HepG2 (cell line): ENCODE measurements around the gene EPB41. TPM values are rescaled to one million over a fixed set of nuclear protein-coding genes. Genes with fewer than 3 reads are reported as not detected.

ENCODE experiments used
- ATAC-seq: fragments of 200-7000 bp; cut with Tn5 transposase; 3 replicates; pipeline ENCODE4 v1.9.1; 2020; ENCODE audit warnings: mild to moderate bottlenecking, moderate library complexity
- BruUV-seq: library from RNA; stranded (reverse); fragments of 400-500 nt; replicated peaks from 2 replicates; lab custom pipeline; 2021; lab: Mats Ljungman, UMichigan
- CTCF ChIA-PET: fragments of 300-600 bp; formaldehyde crosslinking; extraction: SDS; loops from one replicate; lab custom pipeline; 2021; ENCODE audit warnings: low total read pairs, inconsistent platforms, low intra/inter-chr PET ratio; lab: Yijun Ruan, JAX
- POLR2A ChIA-PET: fragments of 350-600 bp; sonication (Branson Sonifier 250); formaldehyde crosslinking; loops from one replicate; lab custom pipeline; 2020; ENCODE audit warnings: antibody characterized with exemption, inconsistent platforms; lab: Yijun Ruan, JAX
- DNase-seq: peaks from one replicate; pipeline ENCODE4 v3.0.0-alpha.2; 2015; ENCODE audit warnings: low spot score
- FAIRE-seq: peaks from 3 replicates; lab custom pipeline; 2011; peaks lifted over from hg19 to GRCh38; lab: Jason Lieb, UNC
- H2AFZ ChIP-seq: one replicate; pipeline ENCODE4 v1.6.1; 2011; ENCODE audit warnings: low read length, inconsistent platforms
- H3K27ac ChIP-seq: fragments of 300-600 bp; 3 replicates; pipeline ENCODE4 v1.8.0; 2011; ENCODE audit warnings: mixed run types, mild to moderate bottlenecking, mixed read lengths, low read length, inconsistent platforms; ENCODE audit not compliant: insufficient read depth; ENCODE audit errors: extremely low read length
- H3K27me3 ChIP-seq, 2 experiments: fragments of 200-600 bp in 1 of 2; 2 replicates in 1 of 2; 3 replicates in 1 of 2; pipeline versions ENCODE4 v1.6.0 to v1.8.0; 2011; ENCODE audit warnings: low read length in 2 of 2, mild to moderate bottlenecking in 2 of 2, moderate library complexity in 2 of 2, inconsistent platforms in 1 of 2; ENCODE audit not compliant: insufficient read depth in 2 of 2, control insufficient read depth in 1 of 2
- H3K36me3 ChIP-seq, 2 experiments: fragments of 200-600 bp in 1 of 2; replicated peaks in 1 of 2; 2 replicates in 1 of 2; 3 replicates in 1 of 2; pipeline versions ENCODE4 v1.5.1 to v1.8.0; 2011; ENCODE audit warnings: low read length in 2 of 2, inconsistent platforms in 1 of 2; ENCODE audit not compliant: insufficient read depth in 2 of 2, control insufficient read depth in 1 of 2
- H3K4me1 ChIP-seq: 2 replicates; pipeline ENCODE4 v1.5.1; 2012; ENCODE audit warnings: low read length, inconsistent platforms; ENCODE audit not compliant: insufficient read depth
- H3K4me2 ChIP-seq: 2 replicates; pipeline ENCODE4 v1.6.0; 2011; ENCODE audit warnings: low read depth, low read length, inconsistent platforms
- H3K4me3 ChIP-seq, 3 experiments: fragments of 200-600 bp in 1 of 3; sonication (generic), shearing (Covaris generic) in 1 of 3; replicated peaks in 1 of 3; 2 replicates each; pipeline ENCODE4 v1.5.1; 2011 to 2016; ENCODE audit warnings: low read length in 3 of 3, inconsistent platforms in 2 of 3, low read depth in 2 of 3, mild to moderate bottlenecking in 2 of 3, control low read depth in 1 of 3, mixed read lengths in 1 of 3; ENCODE audit not compliant: insufficient read depth in 1 of 3
- H3K79me2 ChIP-seq: one replicate; pipeline ENCODE4 v1.6.1; 2011; ENCODE audit warnings: low read length, inconsistent platforms; ENCODE audit not compliant: insufficient read depth
- H3K9ac ChIP-seq: 2 replicates; pipeline ENCODE4 v1.6.0; 2011; ENCODE audit warnings: mild to moderate bottlenecking, low read depth, low read length, inconsistent platforms; ENCODE audit not compliant: insufficient read depth
- H3K9me3 ChIP-seq: 2 replicates; pipeline ENCODE4 v1.5.1; 2012; ENCODE audit warnings: mild to moderate bottlenecking, low read length
- H4K20me1 ChIP-seq: 2 replicates; pipeline ENCODE4 v1.6.0; 2011; ENCODE audit warnings: inconsistent platforms, mild to moderate bottlenecking, low read length, moderate library complexity; ENCODE audit not compliant: insufficient read depth
- ATF7 ChIP-seq, 2 experiments: fragments of 450-650 bp in 1 of 2; sonication (generic) in 1 of 2; formaldehyde crosslinking in 1 of 2; IDR thresholded peaks; 2 replicates each; pipeline versions ENCODE4 v1.4.0 to v1.6.1; 2016 to 2020; ENCODE audit warnings: antibody characterized with exemption in 1 of 2, mild to moderate bottlenecking in 1 of 2, missing genetic modification reagents in 1 of 2
- CEBPG ChIP-seq: IDR thresholded peaks from 2 replicates; pipeline ENCODE4 v1.6.1; 2016
- KDM6A ChIP-seq: IDR thresholded peaks from 2 replicates; pipeline ENCODE4 v1.6.1; 2016; ENCODE audit warnings: low read depth
- NR2C2 ChIP-seq: sonication (generic); formaldehyde crosslinking; IDR thresholded peaks from 2 replicates; pipeline ENCODE4 v1.4.0; 2020; ENCODE audit warnings: missing genetic modification reagents, mild to moderate bottlenecking, moderate library complexity, borderline replicate concordance
- ZNF234 ChIP-seq: sonication (generic); formaldehyde crosslinking; conservative IDR thresholded peaks from 2 replicates; pipeline ENCODE4 v1.5.1; 2020; ENCODE audit warnings: mild to moderate bottlenecking, missing genetic modification reagents
- WGBS: methylation state at CpG from one replicate; pipeline ENCODE4 v1.1.6; 2017; ENCODE audit warnings: low lambda C conversion rate; 5-methylcytosine and 5-hydroxymethylcytosine counted together
- in situ Hi-C: cut with HindIII; loops from 2 replicates; pipeline ENCODE4 v1.10.0; 2017; ENCODE audit warnings: low pct_unique_long_range_greater_than_20kb; ENCODE audit not compliant: extremely low pct_ligation_motif_present
- intact Hi-C: fragments of 100-400 bp; cut with micrococcal nuclease; formaldehyde crosslinking; loops from one replicate; pipeline ENCODE4 v1.10.0; 2022; ENCODE audit not compliant: unreplicated experiment
- polyA plus RNA-seq, 8 experiments: library from polyadenylated mRNA; depleted of rRNA in 3 of 8; stranded (reverse) in 7 of 8; unstranded in 1 of 8; fragments of >200 nt; fragmentation: Illumina TruSeq in 4 of 8; extraction: Trizol in 4 of 8; gene quantifications; 2 replicates each; pipeline versions ENCODE4 v1.2.1 to v1.2.3, GENCODE V29; 2011 to 2016; ENCODE audit warnings: low read depth in 4 of 8, missing spikeins in 1 of 8, mixed read lengths in 1 of 8; ENCODE audit not compliant: insufficient read depth in 1 of 8
- total RNA-seq, 5 experiments: library from RNA; depleted of rRNA; stranded (reverse); fragments of >200 nt; fragmentation: Illumina TruSeq; extraction: Trizol; gene quantifications; 2 replicates each; pipeline ENCODE4 v1.2.3, GENCODE V29; 2016; ENCODE audit warnings: low read depth in 1 of 5
- TF ChIP-seq, protein P1 (sequence below), 2 experiments: sonication (generic) in 1 of 2; formaldehyde crosslinking in 1 of 2; IDR thresholded peaks; 2 replicates each; pipeline versions ENCODE4 v1.4.0 to v1.6.1; 2016 to 2020; ENCODE audit warnings: borderline replicate concordance in 1 of 2, low read depth in 1 of 2, mild to moderate bottlenecking in 1 of 2, missing genetic modification reagents in 1 of 2
- TF ChIP-seq, protein P2 (sequence below): sonication (generic); formaldehyde crosslinking; IDR thresholded peaks from 2 replicates; pipeline ENCODE4 v1.4.0; 2020; ENCODE audit warnings: missing genetic modification reagents
- TF ChIP-seq, protein P3 (sequence below): IDR thresholded peaks from 2 replicates; pipeline ENCODE4 v1.6.1; 2016; ENCODE audit warnings: low read depth

Gene EPB41
- total and polyA plus RNA-seq, 2 of the 13 experiments (the other 11 are each of a cell fraction or from before 2014, with no cell fraction given): 34.5 to 46.7 TPM

GRCh38 chr1:29145739-29146437, 231.5 kb downstream of the EPB41 start:
- no peaks in the 10 kb centered on the region for H4K20me1 ChIP-seq
- H3K4me1 ChIP-seq: peaks cover 32% of the 10 kb centered on the region
- H3K36me3 ChIP-seq: peaks cover 14 to 36% of the 10 kb centered on the region in 2 experiments
- no TSS peak for BruUV-seq
- no peak overlapping the region for H3K4me3 ChIP-seq
- intact Hi-C loops (loop anchor here (1.0 kb wide), 2 partner anchors 22 to 51 kb away; no protein-coding TSS in a partner anchor), in situ Hi-C loops (no loop called here)
- peak overlapping the region; percentile 63 for H3K4me2 ChIP-seq
- H3K9me3 ChIP-seq: no peaks in the 10 kb centered on the region
- ChIA-PET CTCF (no interaction called here), POLR2A (interaction anchor here (1.5 to 3.2 kb wide), 2 partner anchors 21 to 36 kb away, joined by 5 to 13 read pairs; partner anchors contain the start of gene SRSF4)
- no peak overlapping the region for H3K9ac ChIP-seq
- H2AFZ ChIP-seq: no peak overlapping the region
- FAIRE-seq: peak; percentile 92
- 20% methylated on average over 8 of the region's 8 CpGs for WGBS
- no peaks in the 10 kb centered on the region for H3K27me3 ChIP-seq
- H3K27ac ChIP-seq: peak overlapping the region; percentile 82
- peak; percentile 92 for DNase-seq
- no peaks in the 10 kb centered on the region for H3K79me2 ChIP-seq
- ATAC-seq: peak; percentile 96
- TF ChIP-seq NR2C2 (peak; percentile 58; the same call in 1 of the 2 replicates), CEBPG (peak; percentile 87), KDM6A (peak; percentile 74; the same call in 1 of the 2 replicates), ZNF234 (CRISPR knock-in tag) (no peak), ATF7 (IDR thresholded peaks at IDR 0.05) (0 out of 2 replicates have a peak, but pooled peaks have one; percentile 28), ATF7 (CRISPR knock-in tag; IDR thresholded peaks at IDR 0.05) (no peak)
- TF ChIP-seq, protein P1, sequence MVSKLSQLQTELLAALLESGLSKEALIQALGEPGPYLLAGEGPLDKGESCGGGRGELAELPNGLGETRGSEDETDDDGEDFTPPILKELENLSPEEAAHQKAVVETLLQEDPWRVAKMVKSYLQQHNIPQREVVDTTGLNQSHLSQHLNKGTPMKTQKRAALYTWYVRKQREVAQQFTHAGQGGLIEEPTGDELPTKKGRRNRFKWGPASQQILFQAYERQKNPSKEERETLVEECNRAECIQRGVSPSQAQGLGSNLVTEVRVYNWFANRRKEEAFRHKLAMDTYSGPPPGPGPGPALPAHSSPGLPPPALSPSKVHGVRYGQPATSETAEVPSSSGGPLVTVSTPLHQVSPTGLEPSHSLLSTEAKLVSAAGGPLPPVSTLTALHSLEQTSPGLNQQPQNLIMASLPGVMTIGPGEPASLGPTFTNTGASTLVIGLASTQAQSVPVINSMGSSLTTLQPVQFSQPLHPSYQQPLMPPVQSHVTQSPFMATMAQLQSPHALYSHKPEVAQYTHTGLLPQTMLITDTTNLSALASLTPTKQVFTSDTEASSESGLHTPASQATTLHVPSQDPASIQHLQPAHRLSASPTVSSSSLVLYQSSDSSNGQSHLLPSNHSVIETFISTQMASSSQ (IDR thresholded peaks at IDR 0.05; ENCODE audit: low read depth): peak; percentile 42; the same call in 1 of the 2 replicates
- TF ChIP-seq, protein P1 (CRISPR knock-in tag; IDR thresholded peaks at IDR 0.05; ENCODE audit: borderline replicate concordance): no peak; the same call in 1 of the 2 replicates
- TF ChIP-seq, protein P2, sequence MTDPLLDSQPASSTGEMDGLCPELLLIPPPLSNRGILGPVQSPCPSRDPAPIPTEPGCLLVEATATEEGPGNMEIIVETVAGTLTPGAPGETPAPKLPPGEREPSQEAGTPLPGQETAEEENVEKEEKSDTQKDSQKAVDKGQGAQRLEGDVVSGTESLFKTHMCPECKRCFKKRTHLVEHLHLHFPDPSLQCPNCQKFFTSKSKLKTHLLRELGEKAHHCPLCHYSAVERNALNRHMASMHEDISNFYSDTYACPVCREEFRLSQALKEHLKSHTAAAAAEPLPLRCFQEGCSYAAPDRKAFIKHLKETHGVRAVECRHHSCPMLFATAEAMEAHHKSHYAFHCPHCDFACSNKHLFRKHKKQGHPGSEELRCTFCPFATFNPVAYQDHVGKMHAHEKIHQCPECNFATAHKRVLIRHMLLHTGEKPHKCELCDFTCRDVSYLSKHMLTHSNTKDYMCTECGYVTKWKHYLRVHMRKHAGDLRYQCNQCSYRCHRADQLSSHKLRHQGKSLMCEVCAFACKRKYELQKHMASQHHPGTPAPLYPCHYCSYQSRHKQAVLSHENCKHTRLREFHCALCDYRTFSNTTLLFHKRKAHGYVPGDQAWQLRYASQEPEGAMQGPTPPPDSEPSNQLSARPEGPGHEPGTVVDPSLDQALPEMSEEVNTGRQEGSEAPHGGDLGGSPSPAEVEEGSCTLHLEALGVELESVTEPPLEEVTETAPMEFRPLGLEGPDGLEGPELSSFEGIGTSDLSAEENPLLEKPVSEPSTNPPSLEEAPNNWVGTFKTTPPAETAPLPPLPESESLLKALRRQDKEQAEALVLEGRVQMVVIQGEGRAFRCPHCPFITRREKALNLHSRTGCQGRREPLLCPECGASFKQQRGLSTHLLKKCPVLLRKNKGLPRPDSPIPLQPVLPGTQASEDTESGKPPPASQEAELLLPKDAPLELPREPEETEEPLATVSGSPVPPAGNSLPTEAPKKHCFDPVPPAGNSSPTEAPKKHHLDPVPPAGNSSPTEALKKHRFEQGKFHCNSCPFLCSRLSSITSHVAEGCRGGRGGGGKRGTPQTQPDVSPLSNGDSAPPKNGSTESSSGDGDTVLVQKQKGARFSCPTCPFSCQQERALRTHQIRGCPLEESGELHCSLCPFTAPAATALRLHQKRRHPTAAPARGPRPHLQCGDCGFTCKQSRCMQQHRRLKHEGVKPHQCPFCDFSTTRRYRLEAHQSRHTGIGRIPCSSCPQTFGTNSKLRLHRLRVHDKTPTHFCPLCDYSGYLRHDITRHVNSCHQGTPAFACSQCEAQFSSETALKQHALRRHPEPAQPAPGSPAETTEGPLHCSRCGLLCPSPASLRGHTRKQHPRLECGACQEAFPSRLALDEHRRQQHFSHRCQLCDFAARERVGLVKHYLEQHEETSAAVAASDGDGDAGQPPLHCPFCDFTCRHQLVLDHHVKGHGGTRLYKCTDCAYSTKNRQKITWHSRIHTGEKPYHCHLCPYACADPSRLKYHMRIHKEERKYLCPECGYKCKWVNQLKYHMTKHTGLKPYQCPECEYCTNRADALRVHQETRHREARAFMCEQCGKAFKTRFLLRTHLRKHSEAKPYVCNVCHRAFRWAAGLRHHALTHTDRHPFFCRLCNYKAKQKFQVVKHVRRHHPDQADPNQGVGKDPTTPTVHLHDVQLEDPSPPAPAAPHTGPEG (CRISPR knock-in tag): 0 out of 2 replicates have a peak, but pooled peaks have one; percentile 24
- TF ChIP-seq, protein P3, sequence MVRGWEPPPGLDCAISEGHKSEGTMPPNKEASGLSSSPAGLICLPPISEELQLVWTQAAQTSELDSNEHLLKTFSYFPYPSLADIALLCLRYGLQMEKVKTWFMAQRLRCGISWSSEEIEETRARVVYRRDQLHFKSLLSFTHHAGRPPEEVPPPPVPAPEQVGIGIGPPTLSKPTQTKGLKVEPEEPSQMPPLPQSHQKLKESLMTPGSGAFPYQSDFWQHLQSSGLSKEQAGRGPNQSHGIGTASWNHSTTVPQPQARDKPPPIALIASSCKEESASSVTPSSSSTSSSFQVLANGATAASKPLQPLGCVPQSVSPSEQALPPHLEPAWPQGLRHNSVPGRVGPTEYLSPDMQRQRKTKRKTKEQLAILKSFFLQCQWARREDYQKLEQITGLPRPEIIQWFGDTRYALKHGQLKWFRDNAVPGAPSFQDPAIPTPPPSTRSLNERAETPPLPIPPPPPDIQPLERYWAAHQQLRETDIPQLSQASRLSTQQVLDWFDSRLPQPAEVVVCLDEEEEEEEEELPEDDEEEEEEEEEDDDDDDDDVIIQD (CRISPR knock-in tag): peak; percentile 72
